Umbilical cord (tissue), 1 donor: ENCODE measurements around the gene DSG1. TPM values are rescaled to one million over a fixed set of nuclear protein-coding genes. Genes with fewer than 3 reads are reported as not detected.

ENCODE experiments used
- total RNA-seq: library from RNA; depleted of rRNA; stranded (reverse); fragments of >200 nt; gene quantifications from one replicate; pipeline ENCODE4 v1.2.3, GENCODE V29; 2014; ENCODE audit warnings: low replicate concordance; ENCODE audit not compliant: insufficient read depth

Gene DSG1
- total RNA-seq, 1 donor from 2014 or later: 26.5 TPM

Other genes with a start within 250 kb of the DSG1 start
- 27.7 TPM for gene DSC2, start 215.7 kb upstream of the DSG1 start, total RNA-seq
- gene DSC1, start 155.3 kb upstream of the DSG1 start, total RNA-seq: 19.3 TPM
- gene DSG4, start 58.6 kb downstream of the DSG1 start, total RNA-seq: 0.24 TPM
- 34.7 TPM for gene DSG3, start 129.6 kb downstream of the DSG1 start, total RNA-seq
- 48.2 TPM for gene DSG2, start 180.0 kb downstream of the DSG1 start, total RNA-seq